Activated CD8-positive, alpha-beta memory T cell treated with anti-CD3 and anti-CD28 coated beads for 48 hours (primary cell): Measurements from ENCODE around the gene ASB13.
"Not testable (repeated sequence)": the region's sequence is repeated elsewhere in the genome, so short reads cannot be mapped to it uniquely, and the experiment has no call there.

Source experiments
- DNase-seq, 3 experiments: peaks; one replicate each; pipeline ENCODE4 v3.0.0-alpha.2; 2020; ENCODE audit warnings: low read depth in 2 of 3, low spot score in 2 of 3

Gene ASB13

DNA sequence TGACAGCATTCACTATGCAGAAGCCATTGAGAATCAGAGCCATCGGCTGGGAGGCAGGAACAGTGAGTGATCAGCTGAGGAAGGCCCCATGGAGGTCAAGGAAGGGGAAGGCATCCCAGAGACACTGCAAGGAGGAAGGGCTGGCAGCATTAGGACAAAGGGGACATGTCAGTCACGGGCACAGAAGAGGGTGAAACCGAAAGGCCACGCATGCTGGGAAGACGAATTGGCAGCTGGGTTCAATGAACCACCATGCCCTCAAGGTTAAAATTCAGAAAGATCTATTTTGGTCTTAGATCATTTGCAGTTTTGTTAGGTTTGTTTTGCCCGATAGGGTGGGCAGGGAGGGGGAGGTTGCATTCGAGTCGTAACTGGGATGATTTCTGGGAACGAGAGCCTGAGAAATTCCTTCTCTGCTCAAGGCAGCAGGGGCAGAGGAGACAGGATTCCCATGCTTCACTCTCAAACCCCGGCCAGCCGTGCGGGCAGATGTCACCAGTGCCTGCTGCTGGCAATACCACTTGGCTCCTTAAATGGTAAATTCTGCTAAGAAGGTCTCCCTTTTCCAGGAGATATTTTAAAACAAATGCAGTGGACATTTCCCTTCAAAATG, 57.7 kb downstream of the ASB13 start:
- DNase-seq: no peak

DNA sequence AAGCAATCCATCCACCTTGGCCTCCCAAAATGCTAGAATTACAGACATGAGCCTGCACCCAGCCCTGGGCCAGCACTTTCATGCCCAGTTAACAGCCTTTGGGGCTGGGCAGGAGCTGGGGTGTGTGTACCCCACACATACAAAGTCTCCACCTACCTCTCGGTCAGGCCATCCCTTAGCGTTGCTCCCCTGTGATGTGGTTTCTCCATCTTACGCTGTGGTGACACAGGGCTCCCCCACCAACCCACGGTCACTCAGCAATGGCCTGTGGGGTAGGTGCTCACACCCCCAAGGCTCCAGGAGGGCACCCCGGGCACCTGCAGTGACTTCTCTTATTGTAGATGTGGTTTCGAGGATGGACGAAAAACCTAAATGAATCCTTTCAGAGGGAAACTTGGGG, 58.8 kb downstream of the ASB13 start:
- DNase-seq: no peak

DNA sequence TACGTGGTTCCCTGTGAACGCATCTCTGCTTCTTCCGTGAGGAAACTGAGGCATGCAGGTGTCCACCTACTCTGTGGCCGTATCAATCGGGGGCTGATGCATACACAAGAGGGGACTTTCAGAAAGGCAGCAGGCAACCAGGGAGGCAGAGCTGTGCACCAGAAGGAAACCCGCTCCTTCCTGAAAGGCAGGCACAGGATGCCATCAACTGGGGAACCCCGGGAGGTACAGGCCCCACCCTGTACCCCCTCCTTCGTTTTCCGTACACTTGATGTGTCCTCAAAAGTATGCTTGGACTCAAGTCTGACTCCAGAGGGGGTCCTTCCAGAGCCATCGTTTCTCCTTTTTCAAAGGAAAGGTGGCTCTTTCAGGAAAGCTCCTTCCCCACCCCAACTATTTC, 59.5 kb downstream of the ASB13 start:
- DNase-seq: no peak

DNA sequence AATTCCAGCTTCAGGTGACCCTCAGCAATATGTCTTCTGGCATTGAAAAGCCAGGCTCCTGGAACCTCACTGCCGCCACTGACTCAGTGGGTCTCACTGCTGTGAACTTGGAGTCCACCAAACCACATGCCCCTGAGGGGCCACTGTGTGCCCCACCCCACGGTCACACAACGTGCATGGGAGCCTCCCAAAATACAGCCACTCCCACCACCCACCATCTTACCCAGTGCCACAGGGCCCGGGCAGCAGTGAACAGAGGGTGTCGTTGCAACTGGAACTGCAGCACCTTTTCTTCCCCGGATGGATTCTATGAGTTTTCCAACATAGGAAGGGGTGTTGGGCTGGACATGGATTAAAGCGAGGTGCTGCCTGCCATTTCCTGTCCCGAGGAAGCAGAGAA, 60.1 kb downstream of the ASB13 start:
- no peak for DNase-seq

DNA sequence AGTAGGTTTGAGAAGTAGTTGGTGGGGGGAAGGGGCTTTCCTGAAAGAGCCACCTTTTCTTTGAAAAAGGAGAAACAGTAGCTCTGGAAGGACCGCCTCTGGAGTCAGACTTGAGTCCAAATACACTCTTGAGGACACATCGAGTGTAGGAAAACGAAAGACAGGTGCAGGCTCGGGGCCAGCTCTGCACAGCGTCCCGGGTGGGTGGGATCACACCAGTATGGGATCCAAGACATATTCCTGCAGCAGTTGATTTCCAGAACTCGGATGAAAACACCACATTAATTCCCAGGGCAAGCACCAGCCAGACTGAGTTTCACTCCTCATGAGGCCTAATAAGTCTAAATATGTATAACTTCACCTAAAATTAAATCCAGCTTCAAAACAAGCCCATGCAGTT, 61.4 kb downstream of the ASB13 start:
- no peak for DNase-seq

DNA sequence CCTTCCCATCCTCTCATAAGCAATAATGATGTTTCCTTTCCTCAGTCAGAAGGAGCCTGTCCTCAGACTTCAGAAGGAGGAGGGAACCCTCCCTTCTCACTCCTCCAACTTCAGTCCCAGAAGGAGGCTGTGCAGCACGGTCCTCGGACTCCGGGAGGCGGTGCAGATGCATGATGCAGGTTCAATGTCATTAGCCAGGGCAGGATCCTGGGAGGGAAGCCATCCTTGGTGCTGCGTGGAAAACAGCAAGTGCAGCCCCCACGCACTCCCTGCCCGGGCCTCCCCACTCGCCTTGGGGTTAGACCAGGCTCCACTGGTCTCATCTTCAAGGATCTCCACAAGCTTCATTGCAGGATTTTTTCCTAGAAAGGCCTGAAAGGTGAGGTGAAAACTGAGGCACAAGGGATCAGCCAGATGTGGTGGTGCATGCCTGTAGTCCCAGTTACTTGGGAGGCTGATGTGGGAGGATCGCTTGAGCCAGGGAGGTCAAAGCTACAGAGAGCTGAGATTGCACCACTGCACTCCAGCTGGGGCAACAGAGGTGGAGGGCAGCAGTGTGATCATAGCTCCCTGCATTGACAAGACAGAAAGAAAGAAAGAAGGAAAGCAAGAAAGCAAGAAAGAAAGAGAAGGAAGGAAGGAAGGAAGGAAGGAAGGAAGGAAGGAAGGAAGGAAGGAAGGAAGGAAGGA, 62.0 kb downstream of the ASB13 start:
- no peak for DNase-seq

DNA sequence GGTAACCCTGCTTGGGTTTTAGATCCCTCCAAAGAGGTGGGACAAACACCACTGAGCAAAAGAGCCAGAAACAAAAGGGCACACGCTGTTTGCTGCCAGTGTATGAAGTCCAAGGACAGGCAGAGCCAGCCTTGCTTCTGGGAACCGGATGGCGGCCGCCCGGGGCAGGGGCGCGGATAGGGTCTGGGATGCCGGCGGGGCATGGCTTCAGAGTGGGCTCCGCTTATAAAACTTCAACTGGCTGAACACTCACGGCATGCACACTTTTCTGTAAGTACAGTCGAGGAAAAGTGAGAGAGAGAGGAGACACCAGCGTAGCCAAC, 62.6 kb downstream of the ASB13 start:
- DNase-seq: no peak

DNA sequence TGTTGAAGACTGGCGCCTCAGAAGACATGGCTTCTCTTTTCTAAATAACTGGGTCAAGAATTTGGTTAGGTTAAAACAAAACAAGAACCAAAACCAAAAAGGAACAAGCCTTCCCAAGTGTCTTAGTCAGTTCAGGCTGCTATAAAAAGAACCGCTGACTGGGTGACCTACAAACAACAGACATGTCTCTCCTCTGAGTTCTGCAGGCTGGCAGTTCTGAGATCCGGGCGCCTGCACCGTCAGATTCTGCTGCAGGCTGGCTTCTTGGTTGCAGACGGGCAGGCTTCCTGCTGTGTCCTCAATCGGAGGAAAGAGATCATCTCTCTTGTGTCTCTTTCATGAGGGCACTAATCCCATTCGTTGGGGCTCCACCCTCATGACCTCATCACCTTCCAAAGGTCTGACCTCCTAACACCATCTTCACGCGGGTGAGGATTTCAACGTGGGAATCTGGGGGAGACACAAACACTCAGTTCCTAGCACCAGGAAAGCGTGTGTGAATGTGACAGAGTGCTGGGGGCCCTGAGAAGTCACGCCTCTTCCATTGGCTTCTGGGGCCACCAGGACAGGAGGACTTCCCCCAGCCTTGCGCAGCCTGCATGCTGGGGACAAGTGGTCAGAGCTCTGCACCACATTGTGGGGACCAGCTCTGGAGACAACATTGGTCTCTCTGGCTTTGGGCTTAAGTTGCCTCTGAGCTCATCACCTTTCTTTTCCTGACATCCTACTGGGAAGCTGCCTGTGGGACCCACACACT, 63.1 kb downstream of the ASB13 start:
- no peak for DNase-seq

DNA sequence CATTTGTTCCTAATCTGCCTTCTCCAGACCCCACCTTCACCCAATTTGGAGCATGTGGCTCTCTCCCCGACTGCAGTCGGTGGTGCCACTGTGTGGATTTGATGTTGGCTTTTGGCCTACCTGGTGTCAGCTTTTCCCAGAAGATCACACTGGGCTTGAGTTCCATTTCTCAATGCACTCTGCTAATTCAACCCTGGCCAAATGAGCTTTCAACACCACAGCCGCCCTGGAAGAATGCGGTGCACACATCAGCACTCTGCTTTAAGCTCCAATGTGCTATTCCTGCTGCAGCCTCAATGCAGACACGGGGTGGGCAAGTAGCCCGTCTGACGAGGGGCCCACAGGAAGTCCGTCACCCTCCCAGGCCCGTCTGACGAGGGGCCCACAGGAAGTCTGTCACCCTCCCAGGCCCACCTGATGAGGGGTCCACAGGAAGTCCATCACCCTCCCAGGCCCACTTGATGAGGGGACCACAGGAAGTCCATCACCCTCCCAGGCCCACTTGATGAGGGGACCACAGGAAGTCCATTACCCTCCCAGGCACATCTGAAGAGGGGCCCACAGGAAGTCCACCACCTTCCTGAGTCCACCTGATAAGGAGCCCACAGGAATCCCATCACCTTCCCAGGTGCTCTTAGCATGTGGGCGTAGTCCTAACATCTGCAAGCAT, 64.4 kb downstream of the ASB13 start:
- DNase-seq: no peak

DNA sequence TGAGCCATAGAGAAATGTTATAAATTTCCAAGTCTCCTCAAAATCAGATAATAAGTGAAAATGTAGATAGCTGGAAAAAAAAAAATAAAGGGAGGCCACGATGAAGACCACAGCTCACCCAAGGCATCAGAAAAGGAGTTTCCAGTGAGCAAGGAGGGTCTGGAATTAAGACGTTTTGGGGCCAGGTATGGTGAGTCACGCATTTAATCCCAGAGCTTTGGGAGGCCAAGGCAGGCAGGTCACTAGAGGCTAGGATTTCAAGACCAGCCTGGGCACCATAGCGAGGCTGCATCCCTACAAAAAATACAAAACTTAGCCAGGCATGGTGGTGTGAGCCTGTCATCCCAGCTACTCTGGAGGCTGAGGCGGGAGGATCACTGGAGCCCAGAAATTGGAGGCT, 65.5 kb downstream of the ASB13 start:
- DNase-seq: no peak

DNA sequence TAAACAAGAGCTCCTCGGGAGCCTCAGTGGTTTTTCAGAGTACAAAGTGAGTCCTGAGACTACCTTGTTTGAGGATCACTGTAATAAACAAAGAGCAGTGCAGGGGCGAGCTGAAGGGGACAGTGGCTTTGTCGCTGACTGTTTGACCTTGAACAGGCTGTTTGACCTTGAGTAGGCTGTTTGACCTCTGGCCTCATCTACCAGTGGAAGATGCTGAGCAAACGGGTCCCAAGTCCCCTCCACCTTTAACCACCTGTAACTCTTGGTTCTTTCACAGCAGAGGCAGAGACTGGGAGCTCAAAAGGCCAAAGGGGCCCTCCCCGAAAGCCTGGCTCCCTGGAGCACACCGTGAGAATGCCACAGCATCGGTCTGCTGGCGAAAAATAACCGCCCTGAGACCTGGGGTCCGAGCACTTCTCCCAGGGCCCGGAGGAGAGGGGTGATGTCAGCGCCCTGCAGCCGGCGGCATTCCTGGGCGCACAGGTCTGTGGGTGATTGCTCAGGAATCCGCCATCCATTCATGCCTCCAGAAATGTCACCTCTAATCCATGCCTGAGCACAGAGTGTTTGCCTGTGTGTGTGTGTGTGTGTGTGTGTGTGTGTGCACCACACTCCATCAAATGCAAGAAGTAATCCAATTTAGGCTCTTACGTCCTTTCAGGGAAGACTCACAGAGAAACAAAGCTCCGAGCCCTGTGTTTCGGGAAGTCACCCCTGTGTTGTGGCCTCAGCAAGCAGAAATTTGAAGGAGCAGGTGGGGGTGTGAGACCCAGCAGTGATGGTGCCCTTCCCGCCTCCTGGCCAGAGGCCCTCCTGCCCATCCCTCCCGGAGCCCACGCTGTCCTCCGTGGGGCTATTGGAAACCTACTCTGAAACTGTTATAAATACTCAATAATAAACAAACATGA, 66.5 kb downstream of the ASB13 start:
- DNase-seq: no peak

DNA sequence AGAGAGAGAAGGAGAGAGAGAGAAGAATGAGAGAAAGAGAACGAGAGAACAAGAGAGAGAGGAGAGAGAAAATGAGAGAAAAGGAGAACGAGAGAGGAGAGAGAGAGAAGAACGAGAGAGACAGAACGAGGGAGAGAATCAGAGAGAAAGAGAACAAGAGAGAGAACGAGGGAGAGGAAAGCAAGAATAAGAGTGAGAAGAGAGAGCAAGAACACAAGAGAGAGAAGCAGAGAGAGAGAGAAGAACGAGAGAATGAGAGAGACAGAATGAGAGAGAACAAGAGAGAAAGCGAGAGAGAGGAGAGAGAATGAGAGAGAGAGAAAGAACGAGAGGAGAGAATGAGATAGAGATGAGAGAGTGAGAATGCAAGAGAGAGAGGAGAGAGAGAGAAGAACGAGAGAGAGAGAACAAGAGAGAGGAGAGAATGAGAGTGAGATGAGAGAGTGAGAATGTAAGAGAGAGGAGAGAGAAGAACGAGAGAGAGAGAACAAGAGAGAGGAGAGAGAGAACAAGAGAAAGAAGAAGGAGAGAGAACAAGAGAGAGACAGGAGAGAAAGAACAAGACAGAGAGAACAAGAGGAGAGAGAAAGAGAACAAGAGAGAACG, 68.2 kb downstream of the ASB13 start:
- DNase-seq: no peak

DNA sequence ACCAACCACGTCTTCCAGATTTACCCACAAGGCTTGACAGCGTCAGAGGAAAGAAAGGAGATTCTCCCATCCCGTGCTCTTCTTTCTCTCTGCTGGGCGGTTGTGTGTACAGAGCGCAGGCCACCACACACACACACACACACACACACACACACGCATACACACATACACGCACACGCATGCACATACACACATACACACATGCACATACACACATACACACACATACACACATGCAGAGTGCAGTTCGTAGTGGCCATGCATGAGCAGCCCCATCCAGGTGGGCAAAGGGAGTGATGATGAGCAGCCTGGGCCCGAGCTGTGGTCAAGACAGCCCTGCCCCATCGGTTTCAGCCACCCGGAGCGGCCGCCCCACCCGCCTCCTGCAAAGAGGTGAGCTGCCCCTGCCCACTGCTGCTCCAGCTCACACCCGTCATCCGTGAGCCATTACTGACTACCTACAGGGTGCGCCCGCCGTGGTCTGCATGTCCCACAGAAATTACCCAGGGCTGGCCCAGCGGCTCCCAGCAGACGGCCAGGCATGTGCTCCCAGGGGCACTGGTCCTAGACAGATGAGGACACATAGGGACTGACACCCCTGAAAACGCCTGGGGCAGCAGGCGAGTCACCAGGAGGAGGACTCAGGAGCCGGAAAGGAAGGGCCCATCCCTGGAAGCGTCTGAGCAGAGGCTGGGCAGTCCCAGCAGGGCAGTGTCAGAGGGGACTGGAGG, 69.6 kb downstream of the ASB13 start:
- no peak for DNase-seq

DNA sequence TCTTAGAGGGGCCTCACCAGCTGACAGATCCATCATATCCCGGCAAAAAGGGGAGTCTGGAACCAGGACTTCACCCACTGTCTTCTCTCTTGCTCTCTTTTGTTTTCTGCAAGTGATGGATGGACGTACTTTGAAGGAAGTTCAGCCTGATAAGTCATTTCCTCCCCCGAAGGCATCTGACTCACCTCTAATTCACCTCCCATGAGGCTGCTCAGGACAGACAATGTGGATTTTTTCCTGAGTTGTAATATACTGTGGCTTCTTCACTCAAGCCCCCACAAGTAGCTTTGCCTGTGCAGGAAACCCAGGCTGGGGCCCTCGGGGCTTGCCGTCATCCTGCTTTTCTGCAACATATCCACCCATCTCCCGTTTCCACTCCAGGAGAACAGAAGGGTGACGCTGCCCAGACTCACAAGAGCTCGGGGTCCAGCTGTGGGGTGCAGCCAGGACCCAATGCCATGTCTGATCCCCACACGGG, 70.4 kb downstream of the ASB13 start:
- no peak for DNase-seq

DNA sequence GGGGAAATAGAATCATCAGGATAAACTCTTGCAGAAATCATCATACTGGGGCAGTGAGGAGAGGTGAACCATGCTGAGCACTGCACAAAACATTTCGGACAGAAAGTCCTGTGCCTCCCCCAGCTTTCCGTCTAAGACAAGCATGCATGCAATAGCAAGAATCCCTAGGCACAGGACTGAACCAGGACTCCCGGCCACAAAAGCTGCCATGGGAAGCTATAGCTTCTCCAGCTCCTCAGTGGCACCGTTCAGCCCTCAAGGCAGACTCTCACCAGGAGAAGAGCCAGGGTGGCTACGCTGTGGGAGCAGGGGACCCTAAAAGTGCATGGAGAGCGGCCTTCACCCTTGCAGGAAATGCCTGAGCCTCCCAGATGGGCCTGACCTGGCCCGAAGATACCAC, 70.8 kb downstream of the ASB13 start:
- no peak for DNase-seq

DNA sequence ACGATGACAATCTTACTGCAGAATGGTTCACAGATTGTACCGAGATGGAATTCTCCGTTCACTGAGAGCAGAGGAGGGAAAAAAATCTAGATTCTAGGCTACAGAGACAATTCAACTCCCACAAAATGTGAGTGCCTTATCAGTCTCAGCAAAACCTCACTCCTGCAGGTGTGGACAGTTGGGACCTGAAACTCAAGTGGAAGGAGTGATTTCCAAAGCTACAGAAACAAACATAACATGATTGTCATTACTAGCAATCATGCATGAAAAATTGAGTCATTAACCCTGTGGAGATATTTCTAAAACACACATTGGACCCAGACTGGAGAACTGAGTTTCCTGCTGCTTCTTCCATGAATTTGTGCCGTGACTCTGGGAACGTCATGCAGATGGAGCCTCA, 71.3 kb downstream of the ASB13 start:
- DNase-seq: no peak

DNA sequence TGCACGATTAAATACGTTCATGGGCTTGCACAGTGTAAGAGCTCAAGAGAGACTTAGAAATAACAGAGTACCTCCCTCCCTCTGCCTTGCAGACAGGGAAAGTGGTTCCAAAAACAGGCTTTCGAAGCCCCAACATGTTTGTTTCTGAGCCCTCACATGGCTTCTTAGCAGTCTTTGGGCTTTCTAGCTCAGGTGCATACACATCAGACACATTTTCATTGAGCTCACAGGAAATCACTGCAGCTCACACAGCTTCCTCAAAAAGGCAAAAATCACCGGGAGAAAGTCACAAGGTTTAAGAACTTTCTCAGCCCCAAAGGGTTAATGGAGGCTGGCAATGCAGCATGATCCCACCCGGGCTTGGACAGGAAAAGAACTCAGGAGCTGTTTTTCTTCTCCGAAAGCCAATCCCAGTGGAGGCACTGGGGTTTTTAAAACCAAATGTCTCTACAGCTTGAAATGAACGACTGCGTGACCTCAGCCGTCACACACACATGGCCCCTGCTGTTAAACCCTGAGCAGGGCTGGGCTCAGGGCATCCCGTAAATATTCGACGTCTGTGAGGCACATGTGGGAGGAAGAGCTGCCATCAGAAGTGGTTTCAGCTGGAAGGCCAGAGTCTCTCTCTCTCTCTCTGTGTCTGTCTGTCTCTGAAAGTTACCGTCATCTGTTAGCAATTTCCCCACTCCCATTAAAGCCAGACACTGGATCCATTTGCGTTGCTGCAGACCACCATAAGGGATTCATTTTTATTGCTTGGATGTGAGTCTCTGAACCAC, 71.9 kb downstream of the ASB13 start:
- no peak for DNase-seq

DNA sequence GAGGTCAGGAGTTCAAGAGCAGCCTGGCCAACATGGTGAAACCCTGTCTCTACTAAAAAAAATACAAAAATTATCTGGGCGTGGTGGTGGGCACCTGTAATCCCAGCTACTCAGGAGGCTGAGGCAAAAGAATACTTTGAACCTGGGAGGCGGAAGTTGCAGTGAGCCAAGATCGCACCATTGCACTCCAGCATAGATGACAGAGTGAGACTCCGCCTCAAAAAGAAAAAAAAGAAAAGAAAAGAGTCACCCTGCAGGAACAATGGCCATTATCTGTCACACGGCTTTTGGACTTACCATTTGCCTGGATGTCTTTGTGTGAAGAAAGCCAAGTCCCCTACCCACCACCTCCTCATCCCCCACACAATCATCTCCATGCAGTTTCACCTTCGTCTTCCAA, 73.0 kb downstream of the ASB13 start:
- DNase-seq: not testable (repeated sequence)

DNA sequence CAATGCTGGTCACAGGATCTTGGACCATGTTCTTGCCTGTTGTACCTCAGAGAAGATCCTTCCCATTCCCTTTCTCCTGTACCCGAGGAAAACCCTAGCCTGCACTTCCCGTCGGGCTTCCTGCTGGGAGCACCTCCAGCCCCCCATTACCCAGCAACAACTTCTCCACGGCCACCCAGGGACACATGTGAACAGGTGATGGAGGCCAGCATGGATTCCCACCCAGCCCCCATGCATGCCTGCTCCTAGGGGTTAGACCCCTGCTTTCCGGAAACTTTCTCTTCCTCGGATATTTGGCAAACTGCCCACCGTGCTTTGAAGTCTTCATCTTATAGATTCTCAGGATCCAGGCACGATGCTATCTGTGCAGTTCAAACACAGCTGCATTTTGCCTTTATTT, 74.3 kb downstream of the ASB13 start:
- no peak for DNase-seq
